Suprapubic skin (tissue), 4 donors: Measurements from ENCODE around the gene KRTAP5-7.

Source experiments
- EP300 ChIP-seq: sonication (generic); formaldehyde crosslinking; IDR thresholded peaks from one replicate; pipeline ENCODE4 v1.6.1; 2017; ENCODE audit warnings: antibody characterized with exemption
- POLR2A ChIP-seq, 2 donors: fragments of 450-650 bp; IDR thresholded peaks; one replicate each; pipeline ENCODE4 v1.6.1; 2017; ENCODE audit warnings: antibody characterized with exemption in 2 of 2, mild to moderate bottlenecking in 2 of 2, moderate library complexity in 2 of 2
- POLR2AphosphoS5 ChIP-seq, 3 donors: sonication (generic); formaldehyde crosslinking; IDR thresholded peaks; one replicate each; pipeline ENCODE4 v1.6.1; 2017; ENCODE audit warnings: antibody characterized with exemption in 3 of 3
- TF ChIP-seq, protein P1 (sequence below), 2 donors: fragments of 200-600 bp in 1 of 2; fragments of 450-650 bp in 1 of 2; sonication (generic) in 1 of 2; IDR thresholded peaks; one replicate each; pipeline ENCODE4 v1.5.1; 2016 to 2019; ENCODE audit warnings: antibody characterized with exemption in 2 of 2, mild to moderate bottlenecking in 1 of 2, moderate library complexity in 1 of 2

DNA sequence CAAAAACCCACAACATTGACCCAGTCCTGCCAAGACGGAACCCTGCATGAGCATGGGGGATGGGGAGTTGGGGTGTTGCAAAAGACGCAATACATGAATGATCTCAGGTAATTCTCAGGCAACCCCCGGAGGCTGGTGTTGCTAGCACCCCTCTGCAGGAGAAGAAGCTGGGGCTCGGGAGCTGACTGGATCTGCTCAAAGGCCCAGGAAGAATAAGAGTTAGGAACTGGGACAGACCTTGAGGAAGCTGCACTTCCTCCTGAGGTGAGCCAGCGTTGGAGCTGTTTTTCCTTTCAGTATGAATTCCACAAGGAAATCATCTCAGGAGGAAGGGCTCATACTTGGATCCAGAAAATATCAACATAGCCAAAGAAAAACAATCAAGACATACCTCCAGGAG lies 21.1 kb downstream of the KRTAP5-7 start, which contains the start of gene KRTAP5-9:
- TF ChIP-seq, protein P1, sequence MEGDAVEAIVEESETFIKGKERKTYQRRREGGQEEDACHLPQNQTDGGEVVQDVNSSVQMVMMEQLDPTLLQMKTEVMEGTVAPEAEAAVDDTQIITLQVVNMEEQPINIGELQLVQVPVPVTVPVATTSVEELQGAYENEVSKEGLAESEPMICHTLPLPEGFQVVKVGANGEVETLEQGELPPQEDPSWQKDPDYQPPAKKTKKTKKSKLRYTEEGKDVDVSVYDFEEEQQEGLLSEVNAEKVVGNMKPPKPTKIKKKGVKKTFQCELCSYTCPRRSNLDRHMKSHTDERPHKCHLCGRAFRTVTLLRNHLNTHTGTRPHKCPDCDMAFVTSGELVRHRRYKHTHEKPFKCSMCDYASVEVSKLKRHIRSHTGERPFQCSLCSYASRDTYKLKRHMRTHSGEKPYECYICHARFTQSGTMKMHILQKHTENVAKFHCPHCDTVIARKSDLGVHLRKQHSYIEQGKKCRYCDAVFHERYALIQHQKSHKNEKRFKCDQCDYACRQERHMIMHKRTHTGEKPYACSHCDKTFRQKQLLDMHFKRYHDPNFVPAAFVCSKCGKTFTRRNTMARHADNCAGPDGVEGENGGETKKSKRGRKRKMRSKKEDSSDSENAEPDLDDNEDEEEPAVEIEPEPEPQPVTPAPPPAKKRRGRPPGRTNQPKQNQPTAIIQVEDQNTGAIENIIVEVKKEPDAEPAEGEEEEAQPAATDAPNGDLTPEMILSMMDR (IDR thresholded peaks at IDR 0.05) = no peak
- TF ChIP-seq POLR2A (IDR thresholded peaks at IDR 0.05) (no peak), POLR2AphosphoS5 (IDR thresholded peaks at IDR 0.05) (no peak), EP300 (no peak)
